ENCODE data around the gene MRPL36. TPM values are rescaled to one million over a fixed set of nuclear protein-coding genes. Genes with fewer than 3 reads are reported as not detected.

MRPL36 gene
- total and polyA plus RNA-seq, 8 donors, result 20.7 to 38.4 (median 29.0) TPM

DNA sequence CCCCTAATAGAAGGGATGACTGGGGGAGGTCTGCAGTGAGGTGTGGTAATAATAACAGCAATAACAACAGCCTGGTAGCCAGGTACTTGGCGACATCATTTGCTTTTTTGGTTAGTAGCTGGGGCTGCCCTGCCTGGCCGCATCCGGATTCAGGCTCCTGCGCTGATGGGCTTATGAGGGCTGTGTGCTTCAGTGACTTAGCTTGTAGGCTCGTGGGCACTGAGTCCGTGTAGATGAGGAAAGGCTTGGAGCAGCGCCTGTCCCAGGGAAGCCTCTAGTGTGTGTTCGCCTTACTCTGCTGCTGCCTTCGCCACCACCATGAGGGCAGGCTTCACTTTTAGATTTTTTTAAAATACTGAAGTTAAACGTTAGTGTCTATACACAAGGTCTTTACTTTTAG lies 6.1 kb upstream of the MRPL36 start:
- Histone ChIP-seq H3K36me3 (peaks cover 0 to 82% of the 10 kb centered on the region in 2 donors), H3K9me3 (no peaks in the 10 kb centered on the region), H3K4me3 (no peak overlapping the region), H3K27ac (no peak overlapping the region), H3K27me3 (no peaks in the 10 kb centered on the region), H3K4me1 (peaks cover 0 to 18% of the 10 kb centered on the region in 2 donors)
- no peak for DNase-seq
- TF ChIP-seq, protein P1, sequence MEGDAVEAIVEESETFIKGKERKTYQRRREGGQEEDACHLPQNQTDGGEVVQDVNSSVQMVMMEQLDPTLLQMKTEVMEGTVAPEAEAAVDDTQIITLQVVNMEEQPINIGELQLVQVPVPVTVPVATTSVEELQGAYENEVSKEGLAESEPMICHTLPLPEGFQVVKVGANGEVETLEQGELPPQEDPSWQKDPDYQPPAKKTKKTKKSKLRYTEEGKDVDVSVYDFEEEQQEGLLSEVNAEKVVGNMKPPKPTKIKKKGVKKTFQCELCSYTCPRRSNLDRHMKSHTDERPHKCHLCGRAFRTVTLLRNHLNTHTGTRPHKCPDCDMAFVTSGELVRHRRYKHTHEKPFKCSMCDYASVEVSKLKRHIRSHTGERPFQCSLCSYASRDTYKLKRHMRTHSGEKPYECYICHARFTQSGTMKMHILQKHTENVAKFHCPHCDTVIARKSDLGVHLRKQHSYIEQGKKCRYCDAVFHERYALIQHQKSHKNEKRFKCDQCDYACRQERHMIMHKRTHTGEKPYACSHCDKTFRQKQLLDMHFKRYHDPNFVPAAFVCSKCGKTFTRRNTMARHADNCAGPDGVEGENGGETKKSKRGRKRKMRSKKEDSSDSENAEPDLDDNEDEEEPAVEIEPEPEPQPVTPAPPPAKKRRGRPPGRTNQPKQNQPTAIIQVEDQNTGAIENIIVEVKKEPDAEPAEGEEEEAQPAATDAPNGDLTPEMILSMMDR (IDR thresholded peaks at IDR 0.05), result no peak
- intact Hi-C loops (cut with DNase I), result no loop called here
- ATAC-seq, result no peak

DNA sequence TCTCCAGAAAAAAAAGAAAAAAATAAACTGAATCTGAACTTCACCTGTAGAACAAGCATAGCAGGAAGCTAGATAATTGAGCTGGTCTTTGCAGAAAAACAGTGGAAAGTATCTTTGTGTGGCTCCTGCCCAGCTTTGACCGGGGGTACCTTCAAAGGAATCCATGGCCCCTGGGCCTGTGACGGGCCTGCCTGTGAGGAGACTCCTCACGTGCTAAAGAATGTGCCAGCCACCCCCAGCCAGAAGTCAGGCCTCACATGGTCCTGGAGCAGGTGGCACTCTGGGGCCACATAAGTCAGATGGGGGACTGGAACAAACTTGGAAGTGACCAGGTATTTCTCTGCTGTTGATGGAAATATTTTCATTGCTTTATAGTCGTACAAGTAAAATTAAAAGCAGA lies 5.7 kb upstream of the MRPL36 start:
- intact Hi-C loops (cut with DNase I), result no loop called here
- H3K4me3 ChIP-seq, result no peak overlapping the region
- peaks cover 0 to 78% of the 10 kb centered on the region in 2 donors for H3K36me3 ChIP-seq
- DNase-seq, result no peak
- no peak overlapping the region for H3K27ac ChIP-seq
- peaks cover 0 to 18% of the 10 kb centered on the region in 2 donors for H3K4me1 ChIP-seq
- TF ChIP-seq, protein P1 (IDR thresholded peaks at IDR 0.05), result no peak
- no peaks in the 10 kb centered on the region for H3K9me3 ChIP-seq
- H3K27me3 ChIP-seq, result no peaks in the 10 kb centered on the region
- ATAC-seq, result no peak

DNA sequence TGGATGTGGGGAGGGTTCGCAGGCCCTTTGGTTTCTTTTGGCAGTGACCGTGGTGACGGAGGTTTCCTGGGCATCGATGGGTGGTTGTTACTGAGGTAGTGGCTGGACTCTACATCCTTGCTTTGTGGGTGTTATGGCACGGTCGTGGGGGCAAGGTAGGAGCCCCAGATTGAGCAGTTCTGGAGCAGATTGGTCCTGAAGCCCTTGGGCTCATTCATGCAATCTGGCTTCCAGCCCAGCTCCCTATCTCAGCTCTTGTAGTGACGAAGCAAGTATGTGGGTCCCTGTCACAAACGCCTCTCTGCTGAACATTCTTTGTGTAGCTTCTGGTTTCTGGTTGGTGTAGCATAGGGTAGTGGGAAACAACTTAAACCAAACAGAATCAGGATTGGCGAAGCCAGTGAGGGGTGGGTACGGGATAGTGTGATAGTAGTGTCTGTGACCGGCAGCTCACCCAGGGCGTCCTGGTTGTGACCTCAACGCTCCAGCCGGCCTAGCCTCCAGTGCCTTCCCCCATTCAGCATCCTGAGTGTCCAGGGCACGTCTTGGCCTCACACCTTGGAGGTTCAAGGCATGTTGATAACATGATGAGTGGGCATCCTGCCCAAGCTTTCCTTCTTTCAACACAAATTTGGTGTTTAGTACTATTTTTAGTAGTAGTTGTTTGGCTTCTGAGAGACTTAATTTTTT lies 4.5 kb upstream of the MRPL36 start:
- TF ChIP-seq, protein P1 (IDR thresholded peaks at IDR 0.05), result no peak
- Histone ChIP-seq H3K27ac (no peak overlapping the region), H3K4me1 (peaks cover 0 to 20% of the 10 kb centered on the region in 2 donors), H3K4me3 (no peak overlapping the region), H3K36me3 (peaks cover 0 to 66% of the 10 kb centered on the region in 2 donors), H3K27me3 (no peaks in the 10 kb centered on the region), H3K9me3 (no peaks in the 10 kb centered on the region)
- no peak for ATAC-seq
- intact Hi-C loops (cut with DNase I), result no loop called here
- DNase-seq, result no peak

DNA sequence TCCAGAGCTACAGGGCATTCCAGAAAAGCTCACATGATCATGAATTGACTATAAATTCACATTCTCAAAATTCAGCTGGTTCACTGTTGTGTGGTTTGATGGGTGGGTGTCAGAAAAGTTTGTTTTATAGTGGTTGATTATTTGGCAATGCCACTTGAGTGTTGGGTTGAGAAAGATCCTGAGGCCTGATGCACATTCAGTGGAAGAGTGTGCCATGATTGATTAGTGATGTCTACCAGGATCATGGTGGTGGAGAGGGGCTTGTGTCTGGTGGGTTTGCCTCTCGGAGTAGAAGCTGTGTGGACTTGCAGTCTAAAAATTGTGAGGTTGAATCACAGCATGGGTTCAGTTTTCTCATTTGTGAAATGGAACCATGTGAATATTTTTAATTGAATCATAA lies 3.6 kb upstream of the MRPL36 start:
- intact Hi-C loops (cut with DNase I), result no loop called here

DNA sequence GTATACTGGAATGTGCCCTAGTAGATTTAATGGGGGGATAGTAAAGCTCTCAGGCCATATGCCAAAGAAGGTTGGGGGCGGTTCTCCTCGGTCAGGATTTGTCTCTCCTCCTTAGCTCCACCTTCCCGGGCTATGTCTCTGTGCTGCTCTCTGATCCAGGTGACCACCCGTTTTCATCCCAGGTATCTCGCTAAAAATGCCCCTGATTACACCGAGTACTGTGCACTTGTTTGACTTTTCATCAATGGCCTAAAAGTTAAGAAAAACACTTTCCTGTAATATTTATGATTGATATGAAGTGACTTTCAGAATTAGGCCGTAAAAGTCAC lies 2.3 kb upstream of the MRPL36 start:
- H3K4me3 ChIP-seq, result peak overlapping the region; percentile 94 to 98
- TF ChIP-seq, protein P1 (IDR thresholded peaks at IDR 0.05), result no peak
- ATAC-seq (no peak), DNase-seq (peak in 1 of 4 donors; percentile 22)
- H3K36me3 ChIP-seq, result peaks cover 0 to 62% of the 10 kb centered on the region in 2 donors
- H3K9me3 ChIP-seq, result no peaks in the 10 kb centered on the region
- H3K27ac ChIP-seq, result peak overlapping the region in 1 of 2 donors; percentile 88
- H3K4me1 ChIP-seq, result peaks cover 0 to 32% of the 10 kb centered on the region in 2 donors
- no peaks in the 10 kb centered on the region for H3K27me3 ChIP-seq
- intact Hi-C loops (cut with DNase I), result no loop called here

More for the DNA sequence above, 3.6 kb upstream of the MRPL36 start:
- DNase-seq (no peak), ATAC-seq (no peak)
- Histone ChIP-seq H3K4me1 (peaks cover 0 to 27% of the 10 kb centered on the region in 2 donors), H3K36me3 (peaks cover 0 to 62% of the 10 kb centered on the region in 2 donors), H3K27ac (no peak overlapping the region), H3K9me3 (no peaks in the 10 kb centered on the region), H3K27me3 (no peaks in the 10 kb centered on the region), H3K4me3 (no peak overlapping the region)
- TF ChIP-seq, protein P1 (IDR thresholded peaks at IDR 0.05), result no peak
